H1 (cell line): Measurements from ENCODE around the gene ADORA1. TPM values are rescaled to one million over a fixed set of nuclear protein-coding genes. Genes with fewer than 3 reads are reported as not detected.

Experiments used
- ASH2L ChIP-seq: fragments of 200-600, 300-600 bp; sonication (generic); IDR thresholded peaks from one replicate; pipeline ENCODE4 v1.7.1; 2017; ENCODE audit warnings: low read length
- CBX5 ChIP-seq: fragments of 300-800, 300-1000 bp; sonication (generic); IDR thresholded peaks from 2 replicates; pipeline ENCODE4 v1.7.1; 2016; ENCODE audit warnings: antibody characterized with exemption, low read length, low read depth
- E2F6 ChIP-seq: IDR thresholded peaks from 2 replicates; pipeline ENCODE4 v1.6.1; 2012; ENCODE audit warnings: inconsistent platforms
- NRF1 ChIP-seq: IDR thresholded peaks from 2 replicates; pipeline ENCODE4 v1.6.1; 2011; ENCODE audit warnings: mild to moderate bottlenecking, low read depth, low read length, improper control_type of control experiment
- PHF8 ChIP-seq: fragments of 200-600 bp; sonication (generic); conservative IDR thresholded peaks from 2 replicates; pipeline ENCODE4 v1.7.1; 2012; ENCODE audit warnings: low read depth, mild to moderate bottlenecking, inconsistent platforms, low read length, moderate library complexity
- RNF2 ChIP-seq: fragments of 200-900, 300-1000 bp; sonication (generic); IDR thresholded peaks from 2 replicates; pipeline ENCODE4 v1.7.1; 2016; ENCODE audit warnings: borderline replicate concordance, low read depth, mild to moderate bottlenecking, antibody characterized with exemption, low read length; ENCODE audit not compliant: poor library complexity, severe bottlenecking; ENCODE audit errors: missing control alignments
- polyA plus RNA-seq, 7 experiments: library from polyadenylated mRNA; depleted of rRNA in 3 of 7; stranded (reverse) in 5 of 7; unstranded in 2 of 7; fragments of >200 nt in 5 of 7; fragments of 200-250 nt in 2 of 7; gene quantifications; 1 replicate in 5 of 7; 2 replicates in 1 of 7; 4 replicates in 1 of 7; pipeline versions ENCODE4 v1.2.1 to v1.2.3, GENCODE V29; 2011 to 2013; ENCODE audit warnings: missing spikeins in 2 of 7, mixed read lengths in 2 of 7
- total RNA-seq: library from RNA; stranded (reverse); fragmentation: NEBNext Ultra II Directional; extraction: Animal tissue kit (Norgen Biotek cat#: 25700); gene quantifications from 2 replicates; pipeline ENCODE4 v1.2.1, GENCODE V29; 2021

Gene ADORA1
- total and polyA plus RNA-seq, 2 of the 8 experiments (the other 6 are each of a cell fraction or from before 2014, with no cell fraction given): 3.3 to 6.7 TPM

- TF ChIP-seq E2F6 (no peak), PHF8 (no peak), CBX5 (no peak), ASH2L (no peak), RNF2 (no peak), NRF1 (no peak)
- TF ChIP-seq, all 59 proteins: peak for 0
Measured at GRCh38 chr1:203137324-203137723, 9.8 kb downstream of the ADORA1 start (continued).
